Measurements from ENCODE around the gene MEX3B.

Gene MEX3B

DNA sequence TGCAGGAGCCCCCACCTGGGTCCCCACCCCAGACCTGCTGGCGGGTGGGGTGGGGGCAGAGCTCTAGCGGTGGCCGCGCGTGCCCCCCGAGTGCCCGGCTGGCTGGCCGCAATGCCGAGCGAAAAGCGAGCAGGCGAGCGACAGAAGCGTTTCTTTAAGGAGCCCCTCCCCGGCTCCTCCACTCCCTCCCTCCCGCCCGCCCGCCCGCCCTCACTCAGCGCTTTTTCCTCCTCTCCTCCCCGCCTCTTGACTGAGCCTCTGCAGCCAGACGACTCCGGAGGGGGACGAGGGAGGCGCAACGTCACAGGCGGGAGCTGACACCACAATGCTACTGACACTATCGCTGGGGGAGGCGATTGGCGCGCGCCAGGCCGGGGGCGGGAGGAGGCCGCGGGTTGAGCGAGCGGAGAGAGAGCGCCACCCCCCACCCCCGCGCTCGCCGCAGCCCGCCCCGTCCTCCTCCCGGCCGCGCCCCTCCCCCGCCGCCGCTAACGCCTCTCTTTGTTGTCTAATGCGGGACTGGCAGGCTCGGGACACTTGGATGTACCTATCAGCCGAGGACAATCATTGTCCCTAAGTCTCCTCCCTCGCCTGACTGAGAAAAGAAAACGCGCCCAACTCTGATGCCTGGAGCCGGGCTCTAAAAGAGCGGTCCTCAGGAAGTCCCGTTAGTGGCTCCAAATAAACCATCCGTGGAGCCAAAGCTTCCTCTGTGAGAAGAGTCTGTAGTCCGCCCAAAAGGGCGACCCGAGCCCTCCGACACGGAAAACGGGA, at the start of gene MEX3B:
Gene MEX3B (minus strand): TSS at position 127 of the 774 bp plus-strand sequence. CDS start 313 bp downstream, outside the sequence.
- peak; percentile 98 for DNase-seq (ENCODE audit: low read depth)
- H3K4me3 ChIP-seq (ENCODE audit: low read length), result peak within 1 kb of the TSS; percentile 58
- TF ChIP-seq, protein P1, sequence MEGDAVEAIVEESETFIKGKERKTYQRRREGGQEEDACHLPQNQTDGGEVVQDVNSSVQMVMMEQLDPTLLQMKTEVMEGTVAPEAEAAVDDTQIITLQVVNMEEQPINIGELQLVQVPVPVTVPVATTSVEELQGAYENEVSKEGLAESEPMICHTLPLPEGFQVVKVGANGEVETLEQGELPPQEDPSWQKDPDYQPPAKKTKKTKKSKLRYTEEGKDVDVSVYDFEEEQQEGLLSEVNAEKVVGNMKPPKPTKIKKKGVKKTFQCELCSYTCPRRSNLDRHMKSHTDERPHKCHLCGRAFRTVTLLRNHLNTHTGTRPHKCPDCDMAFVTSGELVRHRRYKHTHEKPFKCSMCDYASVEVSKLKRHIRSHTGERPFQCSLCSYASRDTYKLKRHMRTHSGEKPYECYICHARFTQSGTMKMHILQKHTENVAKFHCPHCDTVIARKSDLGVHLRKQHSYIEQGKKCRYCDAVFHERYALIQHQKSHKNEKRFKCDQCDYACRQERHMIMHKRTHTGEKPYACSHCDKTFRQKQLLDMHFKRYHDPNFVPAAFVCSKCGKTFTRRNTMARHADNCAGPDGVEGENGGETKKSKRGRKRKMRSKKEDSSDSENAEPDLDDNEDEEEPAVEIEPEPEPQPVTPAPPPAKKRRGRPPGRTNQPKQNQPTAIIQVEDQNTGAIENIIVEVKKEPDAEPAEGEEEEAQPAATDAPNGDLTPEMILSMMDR (IDR thresholded peaks at IDR 0.05; ENCODE audit: insufficient read depth, low read depth, low read length, missing control alignments), result no peak

DNA sequence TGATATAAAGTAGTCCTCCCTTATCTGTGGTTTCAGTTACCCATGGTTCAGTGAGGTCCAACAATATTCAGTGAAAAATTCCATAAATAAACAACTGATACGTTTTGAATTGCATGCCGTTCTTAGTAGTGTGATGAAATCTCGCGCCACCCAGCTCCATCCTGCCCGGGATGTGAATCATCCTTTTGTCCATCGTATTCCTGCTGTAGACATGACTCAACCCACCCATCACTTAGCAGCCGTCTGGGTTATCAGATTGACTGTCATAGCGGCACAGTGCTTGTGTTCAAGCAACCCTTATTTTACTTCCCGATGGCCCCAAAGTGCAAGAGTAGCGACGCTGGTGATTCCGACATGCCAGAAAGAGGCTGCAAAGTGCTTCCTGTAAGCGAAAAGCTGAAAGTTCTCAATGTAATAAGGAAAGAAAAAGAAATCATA, 48.0 kb upstream of the MEX3B start:
- DNase-seq (ENCODE audit: low read depth), result peak; percentile 96
- H3K4me3 ChIP-seq (ENCODE audit: low read length), result no peak overlapping the region
- TF ChIP-seq, protein P1 (IDR thresholded peaks at IDR 0.05; ENCODE audit: insufficient read depth, low read depth, low read length, missing control alignments), result no peak

GRCh38 chr15:82093325-82093724, 47.5 kb upstream of the MEX3B start:
- H3K4me3 ChIP-seq (ENCODE audit: low read length), result no peak overlapping the region
- no peak for DNase-seq (ENCODE audit: low read depth)
- TF ChIP-seq, protein P1 (IDR thresholded peaks at IDR 0.05; ENCODE audit: insufficient read depth, low read depth, low read length, missing control alignments), result no peak

DNA sequence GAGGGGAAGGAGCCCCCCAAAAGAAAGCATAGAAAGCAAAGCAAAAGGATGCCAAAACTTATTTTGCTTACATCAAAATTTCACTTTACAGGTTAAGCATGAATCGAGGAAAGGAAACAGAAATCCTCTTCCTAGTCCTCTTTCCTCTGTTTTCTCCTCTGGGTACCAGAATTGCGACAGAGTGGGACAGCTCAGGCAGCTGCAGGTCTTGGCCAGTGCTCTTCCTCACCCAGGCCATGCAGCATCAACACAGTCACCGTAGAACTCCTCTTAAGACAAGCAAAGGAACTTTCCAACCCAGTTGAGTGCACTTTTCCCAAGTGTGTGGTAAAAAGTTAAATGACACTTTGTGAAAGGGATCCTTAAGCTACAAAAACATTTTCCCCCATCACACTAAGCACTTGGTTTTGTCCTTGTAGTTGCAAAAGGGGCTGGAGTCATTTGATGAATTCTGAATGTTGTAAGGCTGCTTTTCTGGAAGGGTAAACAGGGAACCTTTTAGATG, 45.9 kb upstream of the MEX3B start:
- TF ChIP-seq, protein P1 (IDR thresholded peaks at IDR 0.05; ENCODE audit: insufficient read depth, low read depth, low read length, missing control alignments), result no peak
- peak; percentile 8 for DNase-seq (ENCODE audit: low read depth)
- no peak overlapping the region for H3K4me3 ChIP-seq (ENCODE audit: low read length)

- TF ChIP-seq, protein P1 (IDR thresholded peaks at IDR 0.05; ENCODE audit: insufficient read depth, low read depth, low read length, missing control alignments), result no peak
- DNase-seq (ENCODE audit: low read depth), result no peak
- no peak overlapping the region for H3K4me3 ChIP-seq (ENCODE audit: low read length)
Measured at GRCh38 chr15:82086243-82086995, 40.6 kb upstream of the MEX3B start.

- TF ChIP-seq, protein P1 (IDR thresholded peaks at IDR 0.05; ENCODE audit: insufficient read depth, low read depth, low read length, missing control alignments), result no peak
- H3K4me3 ChIP-seq (ENCODE audit: low read length), result no peak overlapping the region
- peak; percentile 35 for DNase-seq (ENCODE audit: low read depth)
Measured at GRCh38 chr15:82081914-82082762, 36.3 kb upstream of the MEX3B start.

Measured in epithelial cell of esophagus (primary cell).